GM08714 (cell line): Measurements from ENCODE around the gene RPP30.
"Not testable (repeated sequence)": the region's sequence is repeated elsewhere in the genome, so short reads cannot be mapped to it uniquely, and the experiment has no call there.

Source experiments
- H3K4me3 ChIP-seq: fragments of 200-500 bp; sonication (Bioruptor generic); 2 replicates; pipeline ENCODE4 v1.5.1; 2014; ENCODE audit warnings: mild to moderate bottlenecking, low read length, inconsistent platforms
- ZNF274 ChIP-seq: IDR thresholded peaks from 2 replicates; pipeline ENCODE4 v1.6.1; 2012; ENCODE audit warnings: mild to moderate bottlenecking, low read depth, low read length

The RPP30 gene

GRCh38 chr10:90930971-90931871 is 59.4 kb downstream of the RPP30 start:
- no peak overlapping the region for H3K4me3 ChIP-seq
- TF ChIP-seq ZNF274, result no peak

- TF ChIP-seq ZNF274, result no peak
These were observed 64.0 kb downstream of the RPP30 start for GRCh38 chr10:90935581-90936275.

GRCh38 chr10:90936276-90936659 is 64.5 kb downstream of the RPP30 start:
- no peak overlapping the region for H3K4me3 ChIP-seq
- TF ChIP-seq ZNF274, result no peak

More at GRCh38 chr10:90935581-90936275, 64.0 kb downstream of the RPP30 start:
- no peak overlapping the region for H3K4me3 ChIP-seq

- TF ChIP-seq ZNF274, result no peak
- H3K4me3 ChIP-seq, result no peak overlapping the region
These were observed 66.0 kb downstream of the RPP30 start for GRCh38 chr10:90937645-90938258.

- no peak overlapping the region for H3K4me3 ChIP-seq
- no peak for TF ChIP-seq ZNF274
These were observed 67.3 kb downstream of the RPP30 start for GRCh38 chr10:90939116-90939515.

GRCh38 chr10:90939648-90940047 is 67.9 kb downstream of the RPP30 start:
- H3K4me3 ChIP-seq, result no peak overlapping the region
- TF ChIP-seq ZNF274, result no peak

- not testable (repeated sequence) for H3K4me3 ChIP-seq
These were observed 71.2 kb downstream of the RPP30 start for GRCh38 chr10:90942980-90943379.

- no peak for TF ChIP-seq ZNF274
- no peak overlapping the region for H3K4me3 ChIP-seq
These were observed 73.0 kb downstream of the RPP30 start for GRCh38 chr10:90944749-90945148.

GRCh38 chr10:90945491-90946070 is 73.8 kb downstream of the RPP30 start:
- no peak overlapping the region for H3K4me3 ChIP-seq
- no peak for TF ChIP-seq ZNF274

GRCh38 chr10:90947030-90947960 is 75.5 kb downstream of the RPP30 start:
- TF ChIP-seq ZNF274, result no peak
- no peak overlapping the region for H3K4me3 ChIP-seq
